HUDEP-2 (cell line): ENCODE results near the gene PACC1.
A peak's percentile ranks its signal among the peaks of the same experiment; 100 is the strongest.

ENCODE experiments used
- DNase-seq, 76 experiments: peaks; one replicate each; lab custom pipeline; 2025; ENCODE audit not compliant: unreplicated experiment in 76 of 76; lab: John Stamatoyannopoulos, UW

The PACC1 gene

DNA sequence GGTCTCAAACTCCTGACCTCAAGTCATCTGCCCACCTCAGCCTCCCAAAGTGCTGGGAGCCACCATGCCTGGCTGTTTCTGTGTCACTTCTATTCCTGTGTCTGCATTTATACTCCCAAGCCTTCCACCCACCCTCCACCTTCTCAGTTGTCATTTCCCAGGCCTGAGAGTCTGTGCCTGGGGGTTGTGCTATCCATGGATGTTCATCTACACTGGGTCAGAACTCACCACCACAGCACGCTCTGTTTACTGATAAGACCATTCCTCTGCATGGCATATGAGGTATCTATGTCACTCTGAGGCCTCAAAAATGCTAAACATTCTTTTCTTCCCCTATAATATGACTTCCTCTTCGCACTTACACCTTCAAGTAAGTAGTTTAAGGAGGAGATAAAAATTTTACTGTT, 24.1 kb upstream of the PACC1 start:
- peak in 3 of 76 experiments; percentile 5 to 24 (median 20) for DNase-seq

DNA sequence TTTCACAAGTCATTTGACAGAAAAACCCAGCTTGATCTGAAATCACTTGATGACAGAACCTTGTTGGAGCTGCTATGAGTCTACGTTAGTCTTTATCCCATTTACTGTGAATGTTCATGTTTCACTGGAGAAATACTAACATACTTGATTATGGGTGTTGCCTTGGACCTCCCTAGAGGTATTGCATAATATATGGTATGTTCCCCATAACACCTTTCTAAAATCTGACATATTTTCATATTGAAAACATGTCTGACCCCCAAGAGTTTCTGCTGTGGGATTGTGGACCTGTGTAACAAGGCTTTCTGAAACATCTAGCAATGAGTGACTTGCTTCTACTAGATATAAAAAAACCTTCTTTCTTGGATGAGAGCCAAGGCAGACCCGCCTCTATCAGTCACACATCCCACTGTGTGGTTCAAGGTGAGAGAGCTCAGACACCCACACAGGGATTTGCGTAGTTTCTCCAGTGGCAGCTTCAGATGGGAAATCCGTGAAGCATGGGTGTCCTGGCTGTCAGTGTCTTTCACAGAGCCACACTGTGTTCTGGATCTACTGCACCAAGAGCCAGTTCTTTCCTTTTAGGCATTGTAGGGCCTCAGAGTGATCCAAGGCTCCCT, 22.6 kb upstream of the PACC1 start:
- no peak for DNase-seq

DNA sequence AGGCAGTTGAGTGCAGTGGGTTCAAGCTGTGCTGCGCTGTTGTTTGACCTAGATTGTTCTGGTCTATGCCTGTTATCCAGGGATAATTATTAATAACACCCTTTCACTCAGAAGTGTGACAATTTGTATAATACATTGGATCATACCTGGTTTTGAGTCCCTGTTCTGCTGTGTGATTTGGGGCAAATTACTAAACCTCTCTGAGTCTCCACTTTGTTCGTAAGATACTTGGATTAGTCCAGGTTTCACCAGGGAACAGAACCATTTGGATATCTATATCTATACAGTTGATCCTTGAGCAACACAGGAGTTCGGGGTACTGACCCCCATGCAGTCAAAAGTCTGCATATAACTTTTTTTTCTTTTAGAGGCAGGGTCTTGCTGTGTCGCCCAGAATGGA, 20.3 kb upstream of the PACC1 start:
- no peak for DNase-seq

DNA sequence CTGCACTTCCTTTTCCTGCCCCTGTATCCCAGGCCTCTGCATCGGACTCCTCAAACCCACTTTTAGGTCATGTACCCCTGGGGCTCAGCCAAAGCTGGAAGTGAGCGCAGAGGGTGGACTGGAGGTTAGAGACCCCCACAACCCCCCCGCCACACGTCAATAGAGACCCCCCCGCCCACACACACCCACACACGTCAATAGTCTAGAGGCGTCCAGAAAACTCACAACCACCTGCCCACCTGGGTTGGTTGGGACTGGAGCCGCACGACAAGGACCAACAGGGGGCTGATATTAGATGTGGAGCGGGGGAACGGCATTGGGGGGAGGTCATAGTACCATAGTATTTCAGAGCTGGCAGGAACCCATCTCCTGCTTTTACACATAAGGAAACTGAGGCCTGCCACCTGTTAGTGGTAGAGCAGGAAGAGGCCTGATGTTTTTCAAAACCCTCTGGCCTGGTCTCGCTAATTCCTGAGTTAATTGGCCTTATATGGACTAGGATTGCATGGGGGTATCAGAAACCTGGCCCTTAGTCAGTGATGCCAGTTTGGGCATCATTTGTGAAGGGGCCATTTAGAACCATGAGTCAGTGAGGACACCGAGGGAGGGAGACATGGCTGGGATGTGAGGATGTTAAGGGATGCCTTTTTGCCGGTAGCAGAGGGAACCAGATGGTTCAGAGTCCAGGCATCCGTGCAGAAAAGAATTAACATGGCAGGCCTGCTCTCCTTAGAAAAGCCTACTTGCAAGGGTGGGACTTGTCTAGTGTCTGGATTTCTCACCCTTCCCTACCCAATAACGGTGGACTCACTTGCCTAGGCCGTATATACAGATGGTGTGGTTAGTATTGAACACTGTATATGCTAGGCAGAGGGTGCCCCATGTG, 19.1 kb upstream of the PACC1 start:
- no peak for DNase-seq

DNA sequence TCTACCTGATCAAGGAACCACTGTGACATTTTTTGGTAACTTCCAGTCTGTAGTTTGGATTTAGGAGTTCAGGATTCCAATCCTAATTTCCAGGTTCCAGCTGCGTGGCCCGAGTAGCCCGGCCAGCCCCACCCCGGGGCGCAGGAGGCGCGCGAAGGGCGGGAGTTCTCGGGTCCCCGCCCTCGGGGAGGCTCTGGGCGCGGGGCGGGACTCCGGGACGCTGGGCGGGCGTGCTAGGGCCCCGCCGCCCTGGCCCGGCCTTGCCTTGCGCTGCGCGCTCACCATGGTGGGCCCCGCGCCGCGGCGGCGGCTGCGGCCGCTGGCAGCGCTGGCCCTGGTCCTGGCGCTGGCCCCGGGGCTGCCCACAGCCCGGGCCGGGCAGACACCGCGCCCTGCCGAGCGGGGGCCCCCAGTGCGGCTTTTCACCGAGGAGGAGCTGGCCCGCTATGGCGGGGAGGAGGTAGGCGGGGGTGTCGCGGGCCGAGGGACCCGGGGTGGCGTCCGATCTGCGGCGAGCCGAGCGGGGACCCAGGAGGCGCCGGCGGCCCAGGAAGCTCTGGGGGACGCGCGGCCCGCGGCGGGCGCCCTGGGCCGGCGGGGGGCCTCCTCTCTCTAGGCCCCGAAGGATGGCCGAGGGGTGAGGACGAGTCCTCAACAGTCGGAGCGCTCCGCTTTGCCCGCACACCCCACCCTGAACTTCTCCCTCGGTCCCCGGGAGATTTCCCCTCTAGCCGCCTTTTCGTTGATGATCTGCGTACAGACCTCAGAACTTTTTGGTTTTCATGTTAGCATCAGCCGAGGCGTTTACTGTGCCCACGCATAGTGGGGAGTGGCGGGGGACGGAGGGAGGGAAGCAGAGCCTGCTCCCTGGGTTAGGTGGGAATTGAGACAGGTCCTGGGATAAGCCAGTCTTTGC, 18.2 kb upstream of the PACC1 start, which contains the start of gene NENF:
Gene NENF, plus strand, starts transcription at position 260 of the 916 bp plus-strand sequence. Its CDS starts 24 bp downstream, at position 284.
- peak in 69 of 76 experiments; percentile 16 to 80 (median 61) for DNase-seq

DNA sequence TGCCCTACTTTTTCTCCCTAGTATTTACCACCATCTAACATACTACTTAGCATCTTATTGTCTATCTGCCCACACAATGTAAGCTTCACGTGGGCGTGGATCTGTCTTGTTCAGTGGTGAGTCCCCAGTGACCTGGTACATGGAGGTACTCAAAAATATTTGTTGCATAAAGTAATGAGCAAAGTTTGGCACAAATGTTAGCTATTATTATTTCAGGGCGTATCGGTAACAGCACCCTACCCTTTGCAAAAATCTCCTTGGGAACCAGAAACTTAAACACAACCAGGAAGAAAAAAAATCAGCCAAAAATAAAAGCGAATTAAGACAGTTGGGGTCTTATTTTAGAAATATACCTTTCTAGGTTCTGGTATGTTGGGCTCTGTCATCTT, 17.6 kb upstream of the PACC1 start:
- DNase-seq = peak in 2 of 76 experiments; percentile 3 to 24

DNA sequence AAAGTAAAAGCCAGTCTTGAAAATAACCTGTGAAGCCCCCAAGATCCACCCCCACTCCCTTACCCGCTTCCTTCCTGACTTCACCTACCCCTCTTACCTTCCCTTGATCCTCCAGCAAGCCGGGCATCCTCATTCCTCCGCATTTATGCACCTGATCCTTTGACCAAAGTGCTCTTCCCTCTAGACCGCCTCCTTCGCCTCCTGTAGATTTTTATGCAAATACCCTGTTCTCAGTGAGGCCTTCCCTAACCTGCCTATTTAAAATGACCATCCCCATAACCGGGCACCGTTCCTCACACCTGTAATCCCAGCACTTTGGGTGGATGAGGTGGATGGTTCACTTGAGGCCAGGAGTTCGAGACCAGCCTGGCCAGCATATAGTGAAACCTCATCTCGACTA, 17.0 kb upstream of the PACC1 start:
- DNase-seq = no peak

DNA sequence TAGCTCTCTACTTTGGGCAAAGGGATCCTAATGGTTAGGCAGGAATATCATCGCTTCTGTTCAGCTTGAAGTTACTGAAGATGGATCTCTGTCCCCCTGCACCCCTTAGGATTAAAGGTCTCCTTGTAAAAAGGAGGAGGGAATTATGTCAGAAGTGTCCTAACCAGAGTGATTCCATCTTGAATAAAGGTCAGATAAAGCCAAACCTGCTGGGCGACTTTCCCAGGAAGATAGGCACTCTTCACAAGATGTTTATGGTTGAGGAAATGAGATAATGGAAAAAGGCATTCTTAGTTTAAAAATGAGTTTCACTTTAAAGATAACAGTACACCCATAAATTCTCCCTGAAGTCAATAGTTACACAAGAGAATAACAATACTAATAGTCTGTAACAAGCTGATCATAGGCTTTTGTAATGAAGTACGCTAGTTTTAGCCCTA, 16.3 kb upstream of the PACC1 start:
- DNase-seq = peak in 1 of 76 experiments; percentile 4

DNA sequence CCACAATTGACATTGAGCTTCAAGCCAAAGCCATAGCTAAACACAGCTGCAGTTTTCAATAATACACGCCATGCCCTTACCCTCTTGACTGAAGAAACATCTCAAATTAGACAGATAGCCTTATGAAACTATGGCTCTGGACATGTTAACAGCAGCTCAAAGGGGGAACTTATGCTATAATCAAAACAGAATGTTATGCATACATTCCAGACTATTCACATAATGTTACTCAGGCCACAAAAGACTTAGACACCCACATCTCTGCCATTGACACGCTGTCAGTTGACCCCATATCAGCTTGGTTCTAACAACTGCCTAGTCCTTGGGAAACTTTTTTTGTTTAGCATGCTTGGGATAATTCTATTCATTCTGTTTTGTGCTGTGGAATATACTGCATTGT, 15.7 kb upstream of the PACC1 start:
- no peak for DNase-seq

DNA sequence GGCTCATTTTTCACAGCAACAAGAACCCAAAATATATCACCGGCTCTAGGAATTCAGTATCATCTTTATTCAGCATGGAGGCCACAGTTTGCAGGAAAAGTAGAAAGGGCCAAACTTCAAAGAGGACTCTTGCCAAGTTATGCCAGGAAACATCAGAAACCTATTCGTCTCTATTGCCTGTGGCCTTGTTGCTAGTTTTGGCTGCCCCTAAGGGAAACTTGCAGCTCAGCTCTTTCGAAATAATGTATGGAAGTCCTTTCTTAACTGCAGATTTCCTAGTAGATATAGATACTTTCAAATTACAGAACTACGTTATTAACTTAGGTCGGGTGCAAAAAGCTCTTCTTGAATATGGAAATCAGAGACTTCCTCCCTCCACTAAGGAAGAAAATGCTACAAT, 13.8 kb upstream of the PACC1 start:
- DNase-seq = no peak

DNA sequence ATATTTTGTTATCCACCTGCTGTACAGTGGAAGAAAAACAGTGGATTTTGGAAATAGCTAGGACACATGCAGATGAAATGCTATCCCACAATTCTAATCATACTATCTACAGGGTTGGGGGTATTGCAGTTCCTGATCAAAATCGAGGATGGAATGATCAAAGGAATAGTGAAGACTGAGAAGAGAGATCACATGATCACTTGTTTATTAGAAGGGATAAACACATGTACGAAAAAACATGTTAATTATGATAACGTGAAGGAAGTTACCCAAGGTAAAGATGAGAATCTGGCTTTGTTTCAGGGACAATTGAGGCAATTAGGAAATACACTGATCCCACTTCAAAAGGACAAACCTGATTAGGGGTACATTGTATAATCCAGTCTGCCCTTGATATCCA, 9.2 kb upstream of the PACC1 start:
- DNase-seq = no peak

DNA sequence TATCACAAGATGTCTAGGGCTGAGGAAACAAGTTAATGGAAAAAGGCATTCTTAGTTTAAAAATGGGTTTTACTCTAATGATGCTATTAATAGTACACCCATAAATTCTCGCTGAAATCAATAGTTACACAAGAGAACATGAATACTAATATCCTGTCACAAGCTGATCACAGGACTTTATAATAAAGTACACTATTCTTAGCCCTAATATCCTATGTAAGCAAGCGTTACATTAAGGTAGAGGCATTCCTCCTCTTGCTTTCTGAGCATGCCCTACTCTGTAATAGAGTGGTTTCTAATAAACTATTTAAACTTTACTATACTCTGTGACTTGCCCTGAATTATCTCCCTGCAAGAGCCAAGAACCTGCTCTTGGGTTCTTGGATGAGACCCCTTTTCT, 6.5 kb upstream of the PACC1 start:
- DNase-seq = no peak

DNA sequence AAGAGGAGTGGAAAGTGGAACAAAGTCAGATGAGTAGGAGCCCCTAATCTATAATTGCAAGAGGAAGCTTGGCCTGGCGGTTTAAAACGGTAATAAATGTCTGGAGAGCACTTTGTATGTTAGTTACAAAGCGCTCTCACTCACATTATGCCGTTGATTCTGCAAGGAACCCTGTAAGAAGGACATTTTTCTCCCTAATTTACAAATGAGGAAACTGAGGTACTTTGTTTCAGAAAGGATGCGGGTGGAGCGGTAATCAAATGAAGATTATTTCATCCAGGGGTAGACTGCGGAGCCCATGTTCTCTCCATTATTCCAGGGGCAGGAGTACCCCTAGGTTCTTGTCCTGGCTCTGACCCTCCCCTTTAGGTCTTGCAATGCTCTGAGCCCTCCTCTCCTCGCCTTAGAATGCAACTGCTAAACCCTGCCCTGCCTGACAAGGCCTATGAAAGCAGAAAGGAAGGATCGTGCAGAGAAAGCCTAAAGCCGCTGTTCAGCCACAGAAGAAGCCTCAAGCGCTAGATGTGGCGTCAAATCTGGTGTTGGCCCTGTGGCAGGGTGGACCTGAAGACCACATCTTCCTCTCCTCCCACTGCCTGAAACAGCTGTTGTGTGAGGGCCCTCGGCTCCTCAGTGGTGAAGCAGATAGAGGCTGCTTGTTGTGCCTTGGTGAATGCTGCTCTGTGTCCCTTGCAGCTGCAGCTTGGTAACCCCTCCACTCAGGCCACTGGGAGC, 588 bp upstream of the PACC1 start:
- no peak for DNase-seq

DNA sequence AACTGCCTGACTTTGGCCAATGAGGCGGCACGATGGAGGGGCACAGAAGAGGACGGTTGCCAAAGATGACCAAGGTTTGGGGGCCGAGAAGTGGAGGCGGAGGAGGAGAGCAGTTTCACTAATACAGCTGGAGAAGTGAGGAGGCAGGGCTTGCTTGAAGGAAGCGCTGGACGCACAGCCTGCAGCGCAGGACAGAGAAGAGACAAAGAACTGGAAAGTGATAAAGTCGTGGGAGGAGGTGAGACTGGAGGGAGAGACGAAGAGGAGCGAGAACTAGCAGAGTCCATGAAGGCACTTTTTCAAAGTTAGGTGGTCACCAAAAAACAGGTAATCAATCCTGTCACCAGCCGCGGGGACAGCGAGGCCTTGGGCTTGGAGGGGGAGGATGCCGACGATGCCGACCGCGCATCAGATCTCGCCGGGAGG, 771 bp downstream of the PACC1 start:
- DNase-seq = peak in 8 of 76 experiments; percentile 10 to 43 (median 20)

DNA sequence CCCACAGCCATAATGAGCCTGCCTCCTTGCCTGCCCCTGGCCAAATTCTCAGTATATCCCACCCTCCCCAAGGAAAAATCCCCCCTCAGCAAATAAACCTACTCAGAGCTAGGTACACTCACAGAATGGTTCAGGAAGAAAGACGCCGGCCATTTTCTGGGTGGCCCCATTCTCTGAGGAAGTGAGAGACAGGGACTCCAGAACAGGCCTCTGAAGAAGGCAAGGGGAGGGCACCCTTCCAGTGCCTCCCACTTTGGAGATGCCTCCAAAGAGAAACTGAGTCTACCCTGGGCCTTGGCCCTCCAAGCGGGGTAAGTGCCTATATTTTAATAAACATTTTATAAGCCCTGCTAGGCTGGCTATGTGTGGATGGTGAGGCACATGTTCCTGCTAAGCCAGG, 2.3 kb downstream of the PACC1 start:
- DNase-seq = no peak

DNA sequence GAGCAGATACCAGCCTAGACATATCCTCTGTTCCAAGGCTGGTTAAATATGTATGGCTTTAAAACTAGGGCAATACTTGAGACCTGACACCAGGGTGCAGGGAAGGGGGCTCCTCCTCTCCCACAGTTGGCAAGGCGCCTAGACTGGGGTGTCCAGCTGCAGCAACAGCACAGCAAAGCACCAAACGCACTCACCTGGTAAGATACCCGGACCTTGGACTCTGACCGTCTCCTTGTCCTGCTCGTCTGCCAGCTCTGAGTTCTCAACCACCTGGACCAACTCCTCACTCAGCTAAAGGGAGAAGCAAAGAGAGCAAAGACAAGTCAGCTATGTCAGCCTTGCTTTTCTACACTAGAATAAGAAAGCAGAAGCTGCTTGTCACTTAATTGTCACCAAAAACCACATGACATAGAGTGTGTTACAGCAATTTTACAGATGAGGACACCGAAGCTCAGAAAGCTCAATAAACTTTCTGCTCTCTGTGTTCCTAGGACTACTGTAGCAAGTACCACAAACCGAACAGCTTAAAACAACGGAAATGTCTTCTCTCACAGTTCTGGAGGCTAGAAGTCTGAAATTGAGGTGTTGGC, 4.4 kb downstream of the PACC1 start:
- DNase-seq = no peak

DNA sequence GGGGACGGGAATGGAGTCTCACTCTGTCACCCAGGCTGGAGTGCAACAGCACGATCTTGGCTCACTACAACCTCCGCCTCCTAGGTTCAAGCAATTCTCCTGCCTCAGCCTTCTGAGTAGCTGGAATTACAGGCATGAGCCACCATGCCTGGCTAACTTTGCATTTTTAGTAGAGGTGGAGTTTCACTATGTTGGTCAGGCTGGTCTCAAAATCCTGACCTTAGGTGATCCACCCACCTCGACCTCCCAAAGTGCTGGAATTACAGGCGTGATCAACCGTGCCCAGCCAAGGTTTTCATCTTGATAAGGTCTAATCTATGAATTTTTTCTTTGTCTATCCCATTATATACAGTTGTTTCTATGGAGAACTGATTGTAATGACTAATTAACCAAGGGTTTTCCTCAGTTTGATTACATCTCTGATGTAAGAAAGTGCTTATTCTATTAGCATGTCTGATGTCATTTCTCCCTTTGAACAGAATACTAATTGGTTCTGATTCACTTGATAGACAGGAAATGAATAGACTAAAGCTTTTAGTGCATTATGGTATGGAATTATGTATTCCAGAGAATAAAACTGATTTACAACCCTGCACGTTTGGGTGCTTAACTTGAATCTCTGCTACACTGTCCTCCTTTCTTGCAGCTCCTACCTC, 11.9 kb downstream of the PACC1 start:
- no peak for DNase-seq

DNA sequence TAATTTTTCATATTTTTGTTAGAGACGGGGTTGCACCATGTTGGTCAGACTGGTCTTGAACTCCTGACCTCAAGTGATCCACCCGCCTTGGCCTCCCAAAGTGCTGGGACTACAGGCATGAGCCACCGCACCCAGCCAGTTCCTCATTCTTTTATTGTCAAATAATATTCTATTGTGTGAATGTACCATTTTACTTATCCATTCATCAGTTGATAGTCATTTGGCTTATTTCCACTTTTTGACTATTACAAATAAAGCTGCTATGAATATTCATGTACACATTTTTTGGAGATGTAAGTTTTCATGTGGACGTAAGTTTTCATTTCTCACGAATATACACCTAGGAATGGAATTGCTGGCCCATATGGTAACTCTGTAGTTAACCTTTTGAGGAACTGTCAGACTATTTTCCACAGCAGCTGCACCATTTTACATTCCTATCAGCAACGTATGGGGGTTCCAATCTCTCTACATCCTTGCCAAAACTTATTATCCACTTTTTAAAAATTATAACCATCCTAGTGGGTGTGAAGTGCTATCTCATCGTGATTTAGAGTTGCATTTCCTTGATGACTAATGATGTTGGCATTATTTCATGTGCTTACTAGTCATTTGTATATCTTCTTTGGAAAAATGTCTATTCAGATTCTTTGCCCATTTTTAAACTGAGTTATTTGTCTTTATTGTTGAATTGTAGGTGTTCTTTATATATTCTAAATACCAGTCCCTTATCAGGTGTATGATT, 12.7 kb downstream of the PACC1 start:
- DNase-seq = no peak

DNA sequence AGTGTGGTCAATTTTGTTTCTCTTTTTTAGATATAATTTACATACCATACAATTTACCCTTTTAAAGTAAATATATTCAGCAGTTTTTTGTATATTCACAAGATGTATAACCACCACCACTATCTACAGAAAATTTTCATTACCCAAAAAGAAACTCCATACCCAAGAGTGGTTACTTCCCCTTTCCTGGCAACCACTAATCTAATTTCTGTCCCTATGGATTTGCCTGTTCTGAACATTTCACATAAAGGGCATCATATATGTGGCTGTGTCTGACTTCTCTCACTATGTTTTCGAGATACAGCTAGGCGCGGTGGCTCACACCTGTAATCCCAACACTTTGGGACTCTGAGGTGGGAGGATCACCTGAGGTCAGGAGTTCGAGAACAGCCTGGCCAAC, 13.6 kb downstream of the PACC1 start:
- DNase-seq = no peak
